Endothelial cell of umbilical vein (primary cell): Measurements from ENCODE around the gene KIF1B.

Experiments used
- EZH2 ChIP-seq: IDR thresholded peaks from 2 replicates; pipeline ENCODE4 v1.6.1; 2012; ENCODE audit warnings: borderline replicate concordance, low read depth, mild to moderate bottlenecking, moderate library complexity, low read length, inconsistent platforms; ENCODE audit not compliant: severe bottlenecking
- FOS ChIP-seq: IDR thresholded peaks from 2 replicates; pipeline ENCODE4 v1.6.1; 2011; ENCODE audit warnings: mild to moderate bottlenecking, low read length, moderate library complexity, borderline replicate concordance; ENCODE audit not compliant: insufficient read depth
- GATA2 ChIP-seq: IDR thresholded peaks from 2 replicates; pipeline ENCODE4 v1.7.0; 2011; ENCODE audit warnings: low read depth, mild to moderate bottlenecking, moderate library complexity, mixed read lengths, low read length; ENCODE audit not compliant: insufficient read length, insufficient read depth
- MAX ChIP-seq: IDR thresholded peaks from 2 replicates; pipeline ENCODE4 v1.6.1; 2011; ENCODE audit not compliant: insufficient read depth, insufficient read length
- POLR2A ChIP-seq: IDR thresholded peaks from 2 replicates; pipeline ENCODE4 v1.6.1; 2012; ENCODE audit warnings: low read depth, mild to moderate bottlenecking, control low read depth, low read length
- POLR2AphosphoS5 ChIP-seq: IDR thresholded peaks from 2 replicates; pipeline ENCODE4 v1.6.1; 2012; ENCODE audit warnings: low read depth, mild to moderate bottlenecking, control low read depth, low read length, moderate library complexity; ENCODE audit not compliant: insufficient read depth
- TF ChIP-seq, protein P1 (sequence below), 2 donors: IDR thresholded peaks; 1 replicate in 1 of 2; 2 replicates in 1 of 2; pipeline ENCODE4 v1.5.1; 2011; ENCODE audit warnings: low read length in 2 of 2, mild to moderate bottlenecking in 2 of 2, moderate library complexity in 2 of 2, control low read depth in 1 of 2, inconsistent platforms in 1 of 2, low read depth in 1 of 2; ENCODE audit not compliant: insufficient read depth in 1 of 2; ENCODE audit errors: extremely low read depth in 1 of 2

- no peak for TF ChIP-seq POLR2A
- TF ChIP-seq POLR2AphosphoS5, result no peak
- TF ChIP-seq, protein P1, sequence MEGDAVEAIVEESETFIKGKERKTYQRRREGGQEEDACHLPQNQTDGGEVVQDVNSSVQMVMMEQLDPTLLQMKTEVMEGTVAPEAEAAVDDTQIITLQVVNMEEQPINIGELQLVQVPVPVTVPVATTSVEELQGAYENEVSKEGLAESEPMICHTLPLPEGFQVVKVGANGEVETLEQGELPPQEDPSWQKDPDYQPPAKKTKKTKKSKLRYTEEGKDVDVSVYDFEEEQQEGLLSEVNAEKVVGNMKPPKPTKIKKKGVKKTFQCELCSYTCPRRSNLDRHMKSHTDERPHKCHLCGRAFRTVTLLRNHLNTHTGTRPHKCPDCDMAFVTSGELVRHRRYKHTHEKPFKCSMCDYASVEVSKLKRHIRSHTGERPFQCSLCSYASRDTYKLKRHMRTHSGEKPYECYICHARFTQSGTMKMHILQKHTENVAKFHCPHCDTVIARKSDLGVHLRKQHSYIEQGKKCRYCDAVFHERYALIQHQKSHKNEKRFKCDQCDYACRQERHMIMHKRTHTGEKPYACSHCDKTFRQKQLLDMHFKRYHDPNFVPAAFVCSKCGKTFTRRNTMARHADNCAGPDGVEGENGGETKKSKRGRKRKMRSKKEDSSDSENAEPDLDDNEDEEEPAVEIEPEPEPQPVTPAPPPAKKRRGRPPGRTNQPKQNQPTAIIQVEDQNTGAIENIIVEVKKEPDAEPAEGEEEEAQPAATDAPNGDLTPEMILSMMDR (IDR thresholded peaks at IDR 0.05; ENCODE audit: extremely low read depth in 1 of 2, insufficient read depth in 1 of 2, low read depth in 1 of 2, low read length in 2 of 2), result no peak
- TF ChIP-seq FOS, result no peak
- no peak for TF ChIP-seq GATA2
- no peak for TF ChIP-seq MAX
- TF ChIP-seq EZH2, result no peak
These were observed 43.4 kb downstream of the KIF1B start for GRCh38 chr1:10253755-10254154.
